GM21528 (cell line): ENCODE measurements around the gene CAMK1D.
"Not testable (repeated sequence)": the region's sequence is repeated elsewhere in the genome, so short reads cannot be mapped to it uniquely, and the experiment has no call there.

Source experiments
- ATAC-seq: cut with Tn5 transposase; IDR thresholded peaks from one replicate; pipeline ENCODE4 v1.9.1; 2021; ENCODE audit warnings: mild to moderate bottlenecking, moderate library complexity; ENCODE audit not compliant: unreplicated experiment, low FRiP score

The CAMK1D gene

GRCh38 chr10:12420530-12421120 lies 71.3 kb downstream of the CAMK1D start:
- ATAC-seq, result no peak

GRCh38 chr10:12422189-12422588 lies 72.8 kb downstream of the CAMK1D start:
- no peak for ATAC-seq

DNA sequence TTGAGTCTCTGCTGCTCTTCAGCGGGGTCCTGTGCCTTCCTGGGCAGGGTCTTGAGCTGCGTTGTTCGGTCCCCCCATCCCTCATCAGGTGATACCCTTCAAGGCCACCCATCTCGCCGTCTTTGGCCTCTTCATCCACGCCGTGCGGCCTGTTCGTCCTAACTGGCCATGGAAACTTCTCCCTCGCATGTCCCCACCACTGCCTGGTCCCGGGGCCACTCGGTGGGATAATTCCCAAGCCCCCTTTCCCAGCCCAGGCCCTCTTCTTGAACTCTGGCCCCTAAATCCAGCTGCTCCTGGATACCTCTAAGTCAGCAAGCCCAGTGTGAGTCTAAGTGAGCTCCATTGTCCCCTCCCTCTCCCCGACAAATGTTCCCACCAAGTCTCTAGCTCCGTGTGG lies 74.5 kb downstream of the CAMK1D start:
- ATAC-seq, result no peak

GRCh38 chr10:12427276-12427675 lies 77.9 kb downstream of the CAMK1D start:
- ATAC-seq, result no peak

DNA sequence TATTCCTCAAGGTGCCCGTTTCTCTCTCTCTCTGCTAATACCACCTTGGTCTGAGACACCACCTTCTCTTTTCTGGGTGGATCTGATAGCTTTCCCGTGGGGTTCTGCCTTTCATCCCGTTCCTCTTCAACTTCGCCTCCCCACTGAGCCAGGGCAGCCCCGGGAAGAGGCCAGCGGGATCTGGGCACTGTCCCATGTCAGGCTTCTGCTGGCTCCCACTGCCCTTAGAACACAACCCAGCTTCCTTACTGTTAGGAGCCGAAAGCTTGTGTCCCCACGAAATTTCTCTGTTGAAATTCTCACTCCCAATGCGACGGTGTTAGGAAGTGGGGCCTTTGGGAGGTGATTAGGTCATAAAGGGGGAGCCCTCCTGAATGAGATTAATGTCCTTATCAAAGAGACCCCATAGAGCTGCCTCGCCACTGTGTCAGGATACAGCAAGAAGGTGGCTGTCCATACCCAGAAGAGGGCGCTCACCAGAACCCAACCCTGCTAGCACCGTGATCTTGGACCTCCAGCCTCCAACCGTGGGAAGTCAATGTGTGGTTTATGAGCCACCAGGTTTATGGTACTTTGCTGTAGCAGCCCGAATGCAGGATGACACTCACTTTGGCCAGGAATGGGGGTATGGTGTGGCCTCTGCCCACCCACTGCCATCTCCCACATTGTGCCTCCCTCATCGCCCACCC lies 79.2 kb downstream of the CAMK1D start:
- no peak for ATAC-seq

DNA sequence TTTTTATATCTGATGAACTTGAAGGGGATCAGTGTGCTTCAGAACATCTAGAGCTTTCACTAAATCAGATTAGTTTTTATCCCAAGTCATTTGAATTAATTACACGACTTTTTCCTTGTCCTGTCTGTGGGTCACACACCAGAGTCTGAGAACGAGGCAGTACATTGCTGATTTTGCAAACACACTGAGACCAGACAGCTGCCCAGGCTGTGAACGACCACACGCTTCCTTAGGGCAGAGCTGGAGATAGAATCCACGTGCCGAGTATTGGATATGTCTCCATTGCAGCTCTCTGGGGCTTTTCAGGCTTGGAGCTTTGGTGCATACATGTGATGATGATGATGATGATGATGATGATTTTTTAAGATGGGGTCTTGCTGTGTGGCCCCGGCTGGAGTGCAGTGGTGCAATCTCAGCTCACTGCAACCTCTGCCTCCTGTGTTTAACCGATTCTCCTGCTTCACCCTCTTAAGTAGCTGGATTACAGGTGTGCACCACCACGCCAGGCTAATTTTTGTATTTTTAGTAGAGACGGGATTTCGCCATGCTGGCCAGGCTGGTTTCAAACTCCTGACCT lies 81.1 kb downstream of the CAMK1D start:
- no peak for ATAC-seq

DNA sequence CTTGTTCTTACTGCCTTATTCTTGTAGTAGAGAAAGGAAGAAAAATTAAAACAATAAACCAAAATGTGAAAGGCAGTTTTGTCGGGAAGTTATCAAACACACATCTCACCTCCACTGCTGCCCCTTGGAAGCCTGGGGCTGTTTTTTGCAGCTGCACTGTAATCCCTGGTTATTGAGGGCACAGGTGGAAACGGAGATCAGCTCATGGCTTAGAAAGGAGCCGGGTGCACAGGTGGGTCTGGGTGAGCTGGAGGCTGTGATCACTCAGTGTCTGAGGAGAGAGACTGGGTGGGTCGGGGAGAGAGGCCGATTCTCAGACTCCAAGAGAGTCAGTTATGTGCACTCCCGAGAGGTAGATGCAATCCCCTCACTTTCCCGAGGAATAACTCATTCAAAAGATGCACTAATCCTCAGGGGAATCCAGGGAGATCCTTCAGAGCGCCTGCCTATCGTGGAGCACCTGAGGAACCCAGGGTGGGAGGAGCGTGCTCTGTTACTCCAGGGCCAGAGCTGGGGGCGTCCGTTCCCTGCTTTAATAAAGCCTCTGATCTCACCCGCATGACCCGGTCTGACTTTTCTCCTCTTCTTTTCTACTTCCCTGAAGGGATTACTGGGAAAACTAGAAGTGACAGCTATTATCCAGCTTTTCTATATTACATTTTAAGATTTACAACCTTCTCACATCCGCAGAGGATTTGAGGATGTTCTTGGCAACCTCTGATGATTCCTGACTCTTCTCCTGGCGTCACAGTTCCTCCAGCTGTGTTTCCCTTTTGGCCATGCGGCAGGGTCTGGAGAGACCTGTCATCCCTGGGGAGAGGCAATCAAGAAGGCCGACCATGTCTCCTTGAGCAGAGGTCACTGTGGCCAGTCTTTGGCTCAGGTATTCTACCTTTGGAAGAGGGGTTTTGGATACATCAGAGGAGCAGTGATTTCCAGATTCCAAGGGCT lies 82.1 kb downstream of the CAMK1D start:
- ATAC-seq, result no peak

GRCh38 chr10:12432402-12433189 lies 83.2 kb downstream of the CAMK1D start:
- no peak for ATAC-seq

GRCh38 chr10:12434277-12434676 lies 84.9 kb downstream of the CAMK1D start:
- ATAC-seq, result no peak

GRCh38 chr10:12434677-12435076 lies 85.3 kb downstream of the CAMK1D start:
- not testable (repeated sequence) for ATAC-seq

GRCh38 chr10:12435348-12435747 lies 86.0 kb downstream of the CAMK1D start:
- no peak for ATAC-seq

GRCh38 chr10:12438919-12439692 lies 89.8 kb downstream of the CAMK1D start:
- ATAC-seq, result no peak

DNA sequence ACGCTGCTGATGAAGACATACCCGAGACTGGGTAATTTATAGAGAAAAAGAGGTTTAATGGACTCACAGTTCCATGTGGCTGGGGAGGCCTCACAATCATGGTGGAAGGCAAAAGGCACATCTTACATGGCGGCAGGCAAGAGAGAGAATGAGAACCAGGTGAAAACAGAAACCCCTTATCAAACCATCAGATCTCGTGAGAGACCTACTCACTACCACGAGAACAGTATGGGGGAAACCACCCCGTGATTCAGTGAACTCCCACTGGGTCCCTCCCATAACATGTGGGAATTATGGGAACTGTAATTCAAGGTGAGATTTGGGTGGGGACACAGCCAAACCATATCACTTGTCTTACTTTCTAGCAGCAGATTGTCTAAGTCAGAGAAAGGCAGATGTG lies 90.4 kb downstream of the CAMK1D start:
- not testable (repeated sequence) for ATAC-seq

DNA sequence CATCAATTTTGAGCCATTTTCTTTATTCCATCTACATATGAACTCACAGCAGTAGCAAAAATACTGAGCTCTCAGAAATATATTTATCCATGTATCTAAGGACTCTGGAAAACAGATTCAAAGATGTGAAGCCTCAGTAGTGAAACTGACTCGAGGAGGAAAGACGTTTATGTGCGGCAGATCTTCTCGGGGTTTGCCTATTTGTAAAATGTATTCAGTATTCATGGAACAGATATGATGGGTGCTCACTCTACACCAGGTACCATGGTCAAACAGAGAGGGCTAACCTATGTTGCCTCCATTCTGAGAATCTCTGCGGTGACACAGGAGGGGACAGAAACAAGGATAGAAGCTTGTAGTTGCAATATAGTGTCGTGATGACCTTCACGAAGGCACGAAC lies 93.7 kb downstream of the CAMK1D start:
- ATAC-seq, result no peak

DNA sequence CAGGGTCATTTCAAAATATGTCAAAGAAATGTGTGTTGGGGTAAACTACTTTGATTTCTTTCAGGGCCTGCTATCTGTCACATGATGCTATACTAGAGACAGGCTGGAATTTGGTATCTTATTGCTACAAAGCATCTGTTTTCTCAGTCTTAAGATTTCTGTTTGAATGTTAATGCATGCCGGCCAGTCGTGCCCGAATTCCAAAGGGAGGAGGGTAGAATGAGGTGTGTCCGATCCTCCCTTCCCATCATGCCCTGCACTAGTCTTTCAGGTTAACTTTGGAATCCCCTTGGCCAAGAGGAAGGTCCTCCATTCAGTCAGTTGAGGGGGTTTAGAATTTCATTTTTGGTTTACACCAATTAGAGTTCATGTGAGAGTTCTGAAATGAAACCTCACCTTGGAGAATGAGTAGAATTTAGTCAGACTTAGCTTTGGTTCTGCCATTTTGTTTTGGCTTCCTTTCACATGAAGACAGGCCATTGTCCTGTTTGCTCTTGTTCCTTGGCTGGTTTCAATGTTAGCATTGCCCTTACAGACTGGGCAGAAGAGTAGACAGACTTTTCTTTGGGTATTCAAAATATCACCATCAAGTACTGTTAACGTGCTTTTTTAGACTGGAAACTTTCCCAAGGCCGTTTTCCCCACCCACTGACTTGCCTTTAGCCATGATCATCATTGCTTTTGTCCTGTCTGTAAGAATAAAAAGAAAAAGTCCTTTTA lies 95.8 kb downstream of the CAMK1D start:
- ATAC-seq, result no peak

DNA sequence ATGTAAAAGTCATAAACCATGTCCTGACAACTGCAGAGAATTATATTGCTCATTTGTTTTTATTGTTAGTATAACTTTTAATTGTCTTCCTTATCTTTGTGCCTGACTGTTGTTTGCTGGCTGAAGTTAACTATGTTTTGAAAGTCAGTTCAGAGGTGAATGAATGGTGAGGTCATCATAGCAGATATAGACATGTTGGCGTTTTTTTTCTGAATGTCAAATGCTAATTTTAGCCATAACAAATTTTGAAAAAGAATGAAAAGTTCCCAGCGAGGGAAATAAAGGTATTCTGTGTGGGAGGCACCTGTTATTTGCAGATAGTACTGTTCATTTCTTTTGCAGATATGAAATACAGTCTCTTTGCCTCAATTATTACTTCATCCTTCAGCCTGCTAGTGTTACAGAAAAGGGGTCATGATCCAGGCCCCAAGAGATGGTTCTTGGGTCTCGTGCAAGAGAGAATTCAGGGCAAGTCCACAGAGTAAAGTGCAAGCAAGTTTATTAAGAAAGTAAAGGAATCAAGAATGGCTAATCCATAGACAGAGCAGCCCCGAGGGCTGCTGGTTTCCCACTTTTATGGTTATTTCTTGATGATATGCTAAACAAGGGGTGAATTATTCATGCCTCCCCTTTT lies 96.5 kb downstream of the CAMK1D start:
- no peak for ATAC-seq

DNA sequence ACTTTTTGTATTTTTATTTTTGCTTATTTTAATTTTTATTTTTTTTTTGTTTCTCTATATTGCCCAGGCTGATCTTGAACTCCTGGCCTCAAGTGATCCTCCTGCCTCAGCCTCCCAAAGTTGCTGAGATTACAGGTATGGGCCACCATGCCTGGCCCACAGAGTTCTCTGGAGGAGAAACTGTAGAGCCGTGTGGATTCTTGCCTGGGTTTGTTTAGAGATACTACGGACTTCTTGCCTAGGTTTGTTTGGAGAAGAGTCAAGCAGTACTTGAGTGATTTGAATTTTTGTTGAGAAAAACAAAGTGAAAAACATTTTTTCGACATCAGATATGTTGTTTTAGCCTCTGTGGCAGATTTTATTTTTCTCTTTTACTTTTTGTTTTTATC lies 99.0 kb downstream of the CAMK1D start:
- no peak for ATAC-seq

GRCh38 chr10:12448729-12449391 lies 99.5 kb downstream of the CAMK1D start:
- peak; percentile 81 for ATAC-seq
